CD4-positive, alpha-beta T cell treated with Interleukin-17A for 4 hours (primary cell): ENCODE data around the gene METTL27.
"Not testable (repeated sequence)": the region's sequence is repeated elsewhere in the genome, so short reads cannot be mapped to it uniquely, and the experiment has no call there.

Experiments used
- DNase-seq: peaks from one replicate; pipeline ENCODE4 v3.0.0-alpha.2; 2020; ENCODE audit warnings: mixed read lengths

METTL27 gene, protein sequence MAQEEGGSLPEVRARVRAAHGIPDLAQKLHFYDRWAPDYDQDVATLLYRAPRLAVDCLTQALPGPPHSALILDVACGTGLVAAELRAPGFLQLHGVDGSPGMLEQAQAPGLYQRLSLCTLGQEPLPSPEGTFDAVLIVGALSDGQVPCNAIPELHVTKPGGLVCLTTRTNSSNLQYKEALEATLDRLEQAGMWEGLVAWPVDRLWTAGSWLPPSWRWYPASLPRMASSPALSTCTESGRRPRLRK

DNA sequence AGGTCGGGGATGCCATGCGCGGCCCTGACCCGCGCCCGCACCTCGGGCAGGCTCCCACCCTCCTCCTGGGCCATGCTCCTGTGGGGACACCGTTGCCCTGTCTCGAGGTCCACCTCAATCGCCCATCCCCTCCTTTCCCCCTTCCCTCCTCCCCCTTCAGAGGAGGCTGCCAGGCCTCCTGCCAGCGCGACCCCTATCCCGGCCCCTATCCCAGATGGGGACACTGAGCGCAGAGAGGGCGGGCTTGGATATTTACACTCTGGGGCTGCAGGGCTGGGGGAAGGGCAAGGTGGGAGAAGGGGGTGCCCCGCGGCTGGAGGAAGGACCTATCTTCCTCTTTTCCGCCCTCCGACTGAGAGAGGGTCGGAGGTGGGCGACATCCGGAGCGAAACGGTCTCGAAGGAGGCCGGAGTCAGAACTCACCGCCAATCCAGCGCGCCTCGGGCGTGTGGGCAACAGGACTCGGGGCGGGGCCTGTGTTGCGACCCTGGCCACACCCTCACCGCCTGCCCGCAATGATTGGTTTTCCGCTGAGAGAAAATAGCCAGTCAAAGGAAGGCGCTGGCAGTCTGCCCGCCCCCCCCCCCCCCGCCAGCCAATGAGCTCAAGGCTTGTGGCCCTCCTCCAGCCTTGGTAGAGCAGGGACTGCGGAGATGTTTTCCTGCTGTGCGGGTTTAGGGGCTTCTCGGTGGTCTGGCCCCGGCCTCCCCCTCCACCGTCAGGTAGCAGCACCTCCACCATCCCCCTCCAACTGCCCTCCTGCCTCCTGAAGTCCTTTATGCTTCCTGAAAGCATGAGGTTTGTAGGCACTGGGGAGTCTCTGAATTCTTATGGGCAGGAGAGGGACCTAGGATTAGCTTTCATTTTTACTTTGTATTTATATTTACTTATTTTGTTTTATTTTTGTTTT is at the start of gene METTL27:
TSS of gene METTL27 (minus strand) at position 450 of the 910 bp plus-strand sequence. CDS start at position 74, 376 bp downstream.
- peak; percentile 94 for DNase-seq

DNA sequence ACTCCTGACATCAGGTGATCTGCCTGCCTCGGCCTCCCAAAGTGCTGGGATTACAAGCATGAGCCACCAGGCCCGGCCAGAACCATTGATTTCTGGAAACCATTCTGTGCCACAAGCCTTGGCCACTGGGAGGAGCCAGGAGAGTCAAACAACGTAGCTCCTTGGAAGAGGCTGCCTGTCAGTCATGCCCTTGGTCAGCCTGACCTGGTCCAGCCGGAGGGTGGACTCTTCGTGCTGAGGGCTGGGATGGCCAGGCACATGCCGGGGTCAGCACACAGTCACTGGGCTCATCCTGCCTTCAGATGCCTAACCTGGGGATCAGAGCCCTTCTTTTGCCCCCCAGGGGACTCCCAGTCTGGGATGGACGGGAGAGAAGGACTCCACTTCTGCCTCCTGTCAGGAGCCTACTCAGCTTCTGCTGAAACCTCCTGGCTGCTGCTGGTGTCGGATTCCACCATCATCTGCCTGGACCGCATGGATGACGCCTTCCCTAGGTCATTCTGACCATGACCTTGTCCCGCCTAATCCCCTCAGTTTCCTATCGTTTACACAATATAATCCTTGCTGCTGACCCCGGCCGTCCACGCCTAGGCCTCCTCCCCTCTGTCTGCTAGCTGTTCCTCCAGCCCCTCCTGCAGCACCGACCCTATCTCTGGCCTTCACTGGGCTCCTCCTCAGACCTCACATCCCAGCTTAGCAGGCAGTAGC is 49.0 kb upstream of the METTL27 start:
- DNase-seq = no peak

DNA sequence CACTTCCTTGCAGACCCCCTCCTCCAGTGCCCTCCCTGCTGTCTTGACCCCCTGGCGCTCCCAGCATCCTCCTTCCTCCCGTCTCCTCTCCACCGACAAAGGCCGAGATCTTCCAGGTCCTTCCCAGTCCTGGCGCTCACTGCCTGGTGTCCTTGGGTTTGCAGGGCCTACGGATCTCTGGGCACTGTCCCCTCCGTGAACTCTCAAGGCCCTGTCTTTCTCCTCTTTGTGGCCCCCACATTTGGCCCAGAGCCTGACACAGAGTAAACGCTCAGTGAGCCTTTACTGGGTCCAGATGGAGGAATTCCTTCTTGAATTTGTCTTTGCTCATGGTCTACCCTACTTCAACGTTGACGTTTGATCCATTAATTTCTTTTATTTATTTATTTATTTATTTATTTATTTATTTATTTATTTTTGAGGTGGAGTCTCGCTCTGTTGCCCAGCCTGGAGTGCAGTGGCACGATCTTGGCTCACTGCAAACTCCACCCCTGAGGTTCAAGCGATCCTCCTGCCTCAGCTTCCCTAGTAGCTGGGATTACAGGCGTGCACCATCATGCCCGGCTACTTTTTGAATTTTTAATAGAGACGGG is 48.3 kb upstream of the METTL27 start:
- DNase-seq = no peak

DNA sequence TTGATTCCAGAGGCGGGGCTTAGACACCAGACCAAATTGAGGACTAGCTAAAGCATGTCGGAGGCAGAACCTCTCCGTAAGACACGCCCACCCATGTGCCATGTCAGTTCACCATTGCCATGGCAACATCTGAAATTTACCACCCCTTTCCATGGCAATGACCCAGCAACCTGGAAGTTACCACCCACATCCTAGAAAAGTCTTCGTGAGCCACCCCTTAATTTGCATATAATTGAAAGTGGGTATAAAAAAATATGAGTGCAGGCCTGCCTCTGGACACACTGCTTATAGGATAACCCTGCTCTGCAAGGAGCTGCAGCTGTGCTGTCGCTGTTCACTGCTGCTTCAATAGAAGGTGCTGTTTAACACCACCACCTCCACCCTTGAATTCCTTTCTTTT is 46.6 kb upstream of the METTL27 start:
- no peak for DNase-seq

DNA sequence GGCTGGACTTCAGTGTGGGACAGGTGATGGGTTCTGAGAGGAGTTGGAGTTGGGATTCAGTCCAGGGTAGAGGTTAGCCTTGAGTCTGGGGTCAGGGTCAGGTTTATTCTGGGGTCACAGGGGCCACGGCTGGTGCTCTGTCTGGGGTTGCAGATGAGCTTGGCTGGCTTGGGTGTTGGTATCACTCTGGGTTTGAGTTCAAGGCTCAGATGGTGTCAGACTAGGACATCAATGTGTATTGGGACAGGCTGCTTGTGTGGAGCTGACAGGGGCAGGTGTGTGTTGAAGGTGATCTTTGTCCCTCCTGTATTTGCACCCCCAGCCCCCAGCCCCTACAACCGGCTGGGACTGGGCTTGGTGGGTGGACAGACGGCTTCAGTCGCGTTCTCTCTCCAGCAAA is 45.4 kb upstream of the METTL27 start:
- DNase-seq = no peak

DNA sequence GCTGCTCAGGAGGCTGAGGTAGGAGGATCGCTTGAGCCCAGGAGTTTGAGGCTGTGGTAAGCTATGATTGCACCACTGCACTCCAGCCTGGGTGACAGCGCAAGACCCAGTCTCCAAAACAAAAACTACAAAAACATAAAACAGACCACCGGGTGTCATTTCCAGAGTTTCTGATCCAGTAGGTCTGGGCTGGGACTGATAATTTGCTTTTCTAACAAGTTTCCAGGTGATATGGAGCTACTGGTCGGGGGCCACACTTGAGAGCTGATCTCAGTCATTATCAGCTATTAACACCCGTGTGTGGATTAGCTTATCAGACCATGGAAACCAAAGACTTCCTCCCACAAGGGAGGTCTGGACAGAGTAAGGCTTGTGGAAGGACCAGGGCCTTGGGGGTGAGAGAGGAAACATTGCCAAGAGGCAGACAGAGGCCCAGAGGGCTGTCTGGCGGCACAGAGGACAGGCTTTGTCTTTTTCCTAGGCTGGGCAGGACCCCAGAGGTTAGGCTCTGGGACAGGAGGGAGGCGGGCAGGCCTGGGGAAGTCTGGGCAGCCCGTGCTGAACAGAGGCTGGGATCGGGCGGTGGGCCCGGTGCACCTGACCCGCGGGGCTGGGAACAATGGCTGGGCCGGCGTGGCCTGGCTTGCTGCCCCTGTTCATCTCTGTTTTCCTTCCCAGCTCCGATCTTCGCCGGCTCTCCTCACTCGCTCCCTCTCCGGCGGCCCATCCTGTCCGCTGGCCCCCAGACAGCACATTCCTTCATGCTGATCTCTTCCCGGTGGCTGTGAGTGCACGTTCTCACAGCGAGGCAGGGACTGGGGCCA is 43.9 kb upstream of the METTL27 start:
- no peak for DNase-seq

DNA sequence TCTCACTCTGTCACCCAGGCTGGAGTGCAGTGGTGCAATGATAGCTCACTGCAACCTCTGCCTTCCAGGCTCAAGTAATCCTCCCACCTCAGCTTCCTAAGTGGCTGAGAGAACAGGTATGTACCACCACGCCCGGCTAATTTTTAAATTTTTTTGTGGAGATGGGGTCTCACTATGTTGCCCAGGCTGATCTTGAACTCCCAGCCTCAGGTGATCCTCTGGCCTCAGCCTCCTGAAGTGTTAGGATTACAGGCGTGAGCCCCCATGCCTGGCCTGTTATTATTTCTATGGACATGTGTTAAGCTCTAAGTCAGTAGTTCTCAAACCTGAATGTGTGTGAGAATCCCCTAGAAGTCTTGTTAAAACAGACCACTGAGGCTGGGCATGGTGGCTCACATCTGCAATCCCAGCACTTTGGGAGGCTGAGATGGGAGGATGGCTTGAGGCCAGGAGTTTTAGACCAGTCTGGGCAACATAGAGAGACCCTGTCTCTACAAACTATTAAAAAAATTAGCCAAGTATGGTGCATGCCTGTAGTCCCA is 43.2 kb upstream of the METTL27 start:
- DNase-seq = no peak

DNA sequence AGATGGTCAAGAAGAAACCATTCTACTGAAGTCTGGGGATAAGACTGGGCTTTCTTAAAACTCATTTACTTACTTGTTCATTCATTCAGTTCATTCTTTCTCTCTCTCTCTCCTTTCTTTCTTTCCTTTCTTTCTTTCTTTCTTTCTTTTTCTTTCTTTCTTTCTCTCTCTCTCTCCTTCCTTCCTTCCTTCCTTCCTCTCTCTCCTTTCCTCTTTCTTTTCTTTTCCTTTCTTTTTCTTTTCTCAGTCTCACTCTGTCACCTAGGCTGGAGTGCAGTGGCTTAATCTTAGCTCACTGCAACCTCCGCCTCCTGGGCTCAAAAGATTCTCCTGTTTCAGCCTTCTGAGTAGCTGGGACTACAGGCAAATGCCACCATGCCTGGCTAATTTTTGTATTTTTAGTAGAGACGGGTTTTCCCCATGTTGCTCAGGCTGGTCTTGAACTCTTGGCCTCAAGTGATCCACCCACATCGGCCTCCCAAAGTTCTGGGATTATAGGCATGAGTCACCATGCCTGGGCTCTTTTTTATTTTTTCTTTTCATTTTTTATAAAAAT is 42.6 kb upstream of the METTL27 start:
- not testable (repeated sequence) for DNase-seq

DNA sequence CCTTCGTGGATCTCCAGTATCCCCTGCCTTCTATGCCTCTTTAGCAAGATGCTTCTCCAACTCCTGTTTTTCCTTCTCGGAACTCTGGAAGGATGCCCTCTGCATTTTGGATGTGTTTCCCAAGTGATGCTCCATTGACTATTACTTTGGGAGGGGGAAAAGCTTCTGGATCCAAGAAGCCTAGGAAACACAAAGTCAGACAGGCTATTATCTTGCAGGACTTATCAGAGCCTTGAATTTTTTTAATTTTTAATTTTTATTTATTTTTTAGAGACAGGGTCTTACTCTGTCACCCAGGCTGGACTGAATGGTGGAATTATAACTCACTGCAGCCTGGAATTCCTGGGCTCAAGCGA is 39.7 kb upstream of the METTL27 start:
- no peak for DNase-seq

DNA sequence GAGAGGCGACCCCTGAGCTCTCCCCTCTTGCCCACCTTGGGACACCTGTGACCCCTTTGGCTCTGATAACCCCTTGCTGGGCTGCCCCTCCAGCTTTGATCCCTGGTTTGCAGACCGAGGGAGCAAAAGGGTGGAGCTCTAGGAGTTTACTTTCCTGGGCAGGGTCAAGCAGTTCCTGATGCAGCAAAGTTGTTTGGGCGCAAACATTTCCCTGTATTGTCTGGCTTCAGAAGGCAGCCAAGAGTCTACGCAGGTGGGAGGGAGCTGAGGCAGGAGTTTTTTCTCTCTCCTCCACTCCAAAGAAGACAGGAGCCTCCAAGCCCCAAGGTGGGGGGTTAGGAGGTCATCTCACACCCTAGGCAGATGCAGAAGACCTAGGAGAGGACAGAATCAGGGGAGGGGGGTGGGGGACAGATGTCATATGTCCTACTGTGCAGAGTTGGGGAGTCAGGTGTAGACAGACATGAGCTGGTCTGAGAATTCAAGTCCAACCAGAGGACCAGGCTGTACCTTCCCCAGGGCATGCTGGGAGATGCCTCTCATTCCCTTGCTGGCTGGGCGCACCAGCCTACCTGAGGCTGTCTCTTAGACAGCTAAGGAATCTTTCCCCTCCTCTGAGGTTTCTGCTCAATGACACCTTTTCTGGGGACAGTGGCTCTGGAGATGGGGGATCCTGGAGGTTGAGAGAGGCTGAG is 39.2 kb upstream of the METTL27 start:
- DNase-seq = no peak

DNA sequence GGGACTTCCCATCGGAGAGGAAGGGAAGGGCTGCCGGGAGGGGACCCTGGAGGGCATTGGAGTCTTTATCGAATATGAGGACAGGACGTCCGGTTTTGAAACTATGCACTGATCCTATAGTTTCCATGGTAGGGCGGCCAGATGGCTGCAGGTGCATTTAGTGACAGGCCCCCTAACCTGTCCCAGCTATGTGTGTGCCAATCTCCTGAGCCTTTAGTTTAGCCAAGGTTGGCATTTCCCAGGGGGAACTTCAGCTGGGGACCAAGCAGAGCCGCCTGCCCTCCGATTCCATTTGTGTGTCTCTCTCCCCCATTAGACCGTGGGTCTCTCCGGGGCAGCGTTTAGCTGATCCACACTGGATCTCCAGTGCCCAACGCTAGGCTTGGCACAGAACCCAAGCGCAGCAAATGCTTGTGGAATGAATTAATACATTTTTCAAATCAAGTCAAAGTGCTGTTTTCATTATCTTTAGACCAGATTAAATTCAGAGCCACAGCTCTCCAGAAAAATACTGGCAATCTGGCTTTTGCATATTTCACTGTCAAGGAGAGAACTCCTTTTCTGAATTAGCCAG is 38.5 kb upstream of the METTL27 start:
- DNase-seq = no peak

DNA sequence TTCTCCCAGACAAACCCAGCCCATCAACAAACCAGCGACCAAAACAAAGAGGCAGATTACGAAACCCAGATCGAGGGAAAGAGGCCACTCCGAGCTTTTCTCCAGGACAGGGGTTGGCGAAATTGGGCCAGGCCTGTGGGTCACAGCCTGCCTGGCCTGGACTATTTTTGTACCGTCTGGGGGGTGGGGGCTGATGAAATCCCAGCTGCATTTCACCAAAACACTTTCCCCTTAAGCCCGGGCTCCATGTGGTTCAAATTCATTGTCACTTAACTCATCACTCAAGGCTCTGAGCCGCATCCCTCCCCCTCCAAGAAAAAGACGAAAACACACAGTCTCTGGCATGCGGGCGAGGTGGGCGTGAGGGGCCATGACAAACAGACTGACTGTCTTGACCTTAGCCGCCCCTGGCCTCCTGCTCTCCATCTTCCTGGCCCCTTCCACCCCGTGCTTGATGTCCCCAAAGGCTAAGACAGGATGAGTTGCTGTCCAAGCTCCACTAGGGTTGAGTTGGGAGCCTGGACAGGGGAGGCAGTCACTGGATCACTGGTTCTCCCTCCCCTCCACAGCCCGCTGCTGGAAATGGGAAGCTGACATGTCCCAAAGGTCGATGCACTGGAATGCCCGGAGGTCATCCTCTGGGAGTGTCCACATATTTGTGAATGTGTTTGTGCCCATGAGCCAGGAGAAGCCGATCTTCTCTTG is 37.8 kb upstream of the METTL27 start:
- no peak for DNase-seq

DNA sequence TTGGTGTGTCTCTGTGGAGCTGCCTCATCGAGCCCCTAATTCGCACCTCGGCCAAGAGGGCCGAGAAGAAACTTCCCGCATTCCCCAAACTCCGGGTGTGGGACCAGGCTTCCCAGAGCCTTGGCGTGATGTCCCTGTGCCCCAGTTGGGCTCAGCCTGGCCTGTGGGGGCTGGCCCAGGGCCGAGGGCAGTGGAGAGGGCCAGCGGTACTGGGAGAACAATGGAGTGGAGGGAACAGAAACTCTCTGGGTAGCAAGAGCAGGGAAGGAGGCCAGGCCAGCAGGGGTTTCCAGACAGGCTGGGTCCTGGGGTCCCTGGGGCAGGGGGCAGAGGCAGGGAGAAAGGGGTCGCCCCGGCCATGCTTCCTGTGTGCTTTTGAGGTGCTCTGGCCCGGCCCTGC is 34.7 kb upstream of the METTL27 start:
- no peak for DNase-seq

DNA sequence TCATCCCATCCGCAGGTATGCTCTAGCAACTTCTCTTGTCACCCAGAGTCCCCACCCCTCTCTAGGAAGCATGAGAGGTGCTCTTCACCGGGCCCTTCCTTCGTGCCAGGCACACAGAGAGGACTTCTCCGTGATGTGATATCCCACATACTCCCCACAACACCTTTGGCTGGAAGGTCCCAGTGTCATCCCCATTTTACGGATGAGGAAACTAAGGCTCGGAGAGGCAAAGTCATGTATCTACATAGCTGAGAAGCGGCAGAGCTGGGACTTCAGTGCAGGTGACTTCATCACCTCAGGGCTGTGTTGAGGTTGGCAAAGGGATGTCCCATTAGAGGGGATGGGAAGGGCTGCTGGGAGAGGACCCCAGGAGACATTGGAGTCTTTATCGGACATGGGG is 34.0 kb upstream of the METTL27 start:
- no peak for DNase-seq

DNA sequence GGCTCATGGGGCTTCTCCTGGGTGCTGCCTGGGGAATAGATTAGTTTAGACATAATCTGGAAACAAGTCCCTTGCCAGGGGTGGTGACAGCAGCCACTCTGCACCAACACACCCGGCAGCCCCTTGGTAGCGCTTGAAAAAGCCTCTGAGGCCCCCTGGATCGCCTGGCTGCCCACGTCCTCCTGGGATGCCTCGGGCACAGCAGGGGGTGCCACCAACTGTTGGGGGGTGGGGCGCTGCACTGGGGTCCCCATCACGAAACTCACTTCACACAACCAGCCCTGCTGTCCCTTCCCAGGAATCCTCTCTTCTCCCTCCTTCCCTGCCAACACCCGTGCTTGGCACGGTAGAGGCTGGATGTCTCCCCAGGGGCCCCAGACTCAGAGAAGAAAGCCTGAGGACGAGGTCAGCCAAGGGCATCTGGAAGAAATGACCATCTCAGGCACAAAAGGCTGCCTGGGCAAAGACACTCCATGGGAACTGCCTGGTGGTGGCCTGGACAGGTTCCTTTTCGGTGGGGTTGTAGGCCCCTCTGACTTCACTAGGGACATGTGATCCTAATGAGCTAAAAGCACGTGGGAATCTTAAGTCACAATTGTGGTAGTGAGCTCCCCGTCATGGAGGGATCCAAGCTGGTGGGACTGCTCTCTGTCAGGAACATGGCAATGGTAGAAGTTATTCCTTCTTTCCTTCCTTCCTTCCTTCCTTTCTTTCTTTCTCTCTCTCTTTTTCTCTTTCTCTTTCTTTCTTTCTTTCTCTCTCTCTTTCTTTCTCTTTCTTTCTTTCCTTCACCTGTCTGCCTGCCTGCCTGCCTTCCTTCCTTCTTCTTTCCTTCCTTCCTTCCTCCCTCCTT is 30.0 kb upstream of the METTL27 start:
- no peak for DNase-seq

DNA sequence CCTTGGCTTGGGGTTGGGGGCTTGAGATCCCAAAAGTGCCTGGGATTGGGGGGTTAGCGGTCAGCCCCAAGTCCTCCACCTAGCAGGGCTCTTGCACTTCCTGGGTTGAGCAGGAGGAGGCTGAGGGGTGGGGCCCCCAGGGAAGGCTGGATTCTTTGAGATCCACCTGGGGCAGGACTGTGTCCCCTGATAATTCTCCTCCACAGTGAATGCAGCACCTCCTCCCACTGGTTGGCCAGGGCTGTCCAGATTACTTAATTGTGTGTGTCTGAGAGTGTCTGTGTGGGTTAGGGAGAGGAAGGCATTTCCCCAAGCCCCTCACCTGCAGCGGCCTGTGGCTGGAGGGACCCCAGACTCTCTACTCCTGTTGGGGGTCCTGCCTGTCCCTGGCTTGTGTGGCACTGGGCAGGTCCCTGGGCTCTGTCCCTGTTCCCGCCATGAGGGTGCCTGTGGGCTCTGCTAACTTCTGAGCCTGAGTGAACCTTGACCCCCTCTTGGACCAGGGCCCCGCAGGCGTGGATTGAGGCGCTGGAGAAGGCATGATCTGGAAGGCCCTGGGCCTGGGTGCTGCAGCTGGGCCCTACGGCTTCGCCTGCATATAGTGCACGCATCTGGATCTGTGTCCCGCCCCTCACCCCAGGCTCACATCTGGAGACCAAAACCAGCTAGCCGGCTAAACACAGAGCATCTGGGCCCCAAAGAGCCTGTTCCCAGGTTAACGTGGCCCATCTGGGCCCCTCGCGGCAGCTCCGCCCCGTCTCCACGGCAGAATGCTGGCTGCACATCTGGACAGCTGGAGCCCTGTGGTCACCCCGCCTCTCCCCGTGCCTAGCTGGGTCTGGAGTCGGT is 29.1 kb upstream of the METTL27 start:
- no peak for DNase-seq

DNA sequence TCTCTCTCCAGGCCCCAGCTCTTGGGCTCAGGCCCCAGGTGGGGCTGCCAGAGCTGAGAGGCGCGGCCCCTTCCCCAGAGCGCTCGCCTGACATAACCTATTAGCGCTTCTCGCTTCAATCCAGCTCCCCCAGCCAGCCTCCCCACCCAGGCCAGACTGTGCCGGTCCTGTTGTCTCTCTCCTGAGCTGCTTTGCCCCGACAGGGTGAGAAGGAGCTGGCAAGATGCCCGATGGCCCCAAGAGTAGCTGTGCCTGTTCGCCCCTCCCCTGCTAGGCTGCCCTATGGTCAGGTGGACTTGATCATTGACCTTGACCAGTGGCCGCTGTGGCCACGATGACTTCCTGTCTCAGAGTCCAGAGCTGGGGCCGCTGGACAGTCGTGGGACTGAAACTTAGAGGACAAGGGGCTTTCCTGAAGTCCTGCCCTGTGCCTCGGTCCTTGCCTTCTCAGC is 27.8 kb upstream of the METTL27 start:
- DNase-seq = no peak
